ENCODE results near the gene WDFY4. TPM values are rescaled to one million over a fixed set of nuclear protein-coding genes. Genes with fewer than 3 reads are reported as not detected.

The WDFY4 gene
- total RNA-seq, 2 donors from 2014 or later = 1.5 to 4.6 TPM

DNA sequence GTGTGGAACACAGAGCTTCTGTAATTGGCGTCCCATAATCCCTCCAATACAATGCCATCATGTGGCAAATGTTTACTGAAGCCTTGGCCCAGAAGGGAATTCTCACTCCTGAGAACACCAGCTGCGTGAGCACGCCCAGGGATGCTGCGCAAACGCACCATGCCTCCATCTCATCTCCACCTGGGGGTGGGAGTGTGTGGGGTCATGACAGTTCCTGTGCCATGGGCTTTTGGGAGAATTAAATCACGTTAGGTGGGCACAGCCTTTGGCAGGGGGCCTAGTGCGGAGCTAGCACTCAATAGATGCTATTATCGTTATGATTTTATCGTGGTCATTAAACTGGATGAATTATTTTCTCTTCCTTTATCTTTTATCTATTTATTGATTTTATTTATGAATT lies 15.8 kb downstream of the WDFY4 start:
- DNase-seq (peak in 1 of 2 donors; percentile 21), ATAC-seq (peak; percentile 60)
- intact Hi-C loops (cut with DNase I, micrococcal nuclease) = no loop called here

DNA sequence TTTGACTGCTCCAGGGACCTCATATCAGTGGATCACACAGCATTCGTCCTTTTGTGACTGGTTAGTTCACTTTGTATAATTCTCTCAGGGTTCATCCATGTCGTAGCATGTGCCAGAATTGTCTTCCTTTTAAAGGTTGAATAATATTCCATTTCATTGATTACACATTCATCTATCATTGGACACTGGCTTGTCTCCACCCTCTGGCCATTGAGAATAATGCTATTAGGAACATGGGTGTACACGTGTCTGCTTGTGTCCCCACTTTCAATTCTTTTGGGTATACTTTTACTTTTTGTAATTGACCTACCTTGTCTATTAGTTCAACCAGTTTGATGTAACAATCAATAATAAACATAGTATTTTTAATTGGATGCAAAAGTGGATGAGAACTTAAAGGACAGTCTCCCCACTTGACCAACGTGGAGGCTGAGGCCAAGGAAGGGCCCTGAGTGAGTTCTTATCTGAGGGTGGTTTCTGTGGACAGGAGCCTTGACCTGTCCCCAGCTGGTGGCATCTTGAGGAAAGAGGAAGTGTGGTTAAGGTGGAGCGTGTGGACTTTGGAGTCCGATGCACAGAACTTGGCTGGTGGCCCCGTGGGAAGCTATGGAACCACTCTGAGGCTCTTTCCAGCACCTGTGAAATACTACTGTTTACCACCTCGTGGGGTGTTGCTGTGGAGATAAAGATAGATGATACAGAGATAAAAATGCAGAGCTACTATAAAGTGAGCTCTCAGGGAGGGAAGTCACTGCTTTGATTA lies 16.6 kb downstream of the WDFY4 start:
- intact Hi-C loops (cut with DNase I, micrococcal nuclease) = no loop called here
- DNase-seq = peak; percentile 72 to 76
- ATAC-seq = peak; percentile 97

GRCh38 chr10:48701941-48702340 lies 17.3 kb downstream of the WDFY4 start:
- DNase-seq (no peak), ATAC-seq (no peak)
- intact Hi-C loops (cut with DNase I, micrococcal nuclease) = no loop called here

DNA sequence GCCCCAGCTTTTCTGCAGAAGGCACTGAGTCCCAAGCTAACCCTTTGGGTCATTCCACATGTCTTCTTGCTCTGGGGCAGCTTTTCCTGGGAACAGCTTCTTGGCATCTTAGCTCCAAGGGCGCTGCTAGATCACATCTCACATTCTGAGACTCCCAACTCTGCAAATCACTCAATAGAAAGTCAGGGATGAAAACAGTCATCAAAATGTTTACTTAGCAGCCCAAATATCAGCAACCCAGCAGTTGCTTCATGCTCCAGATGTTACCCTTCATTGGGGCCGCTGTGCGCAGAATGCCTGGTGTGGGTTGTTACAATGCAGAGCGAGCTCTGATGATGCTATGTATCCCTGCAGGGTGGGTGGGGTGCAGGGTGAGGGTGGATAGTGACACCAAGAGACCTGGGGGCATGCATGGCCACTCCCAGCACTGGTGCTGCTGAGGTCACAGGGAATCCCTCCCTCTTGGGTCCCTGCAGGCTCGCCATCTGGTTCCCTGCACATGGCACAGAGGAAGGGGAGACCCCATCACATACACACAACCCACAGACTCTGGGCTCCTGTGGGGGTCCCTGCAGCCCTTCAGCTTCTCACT lies 19.0 kb downstream of the WDFY4 start:
- ATAC-seq (no peak), DNase-seq (no peak)
- intact Hi-C loops (cut with DNase I, micrococcal nuclease) = no loop called here

DNA sequence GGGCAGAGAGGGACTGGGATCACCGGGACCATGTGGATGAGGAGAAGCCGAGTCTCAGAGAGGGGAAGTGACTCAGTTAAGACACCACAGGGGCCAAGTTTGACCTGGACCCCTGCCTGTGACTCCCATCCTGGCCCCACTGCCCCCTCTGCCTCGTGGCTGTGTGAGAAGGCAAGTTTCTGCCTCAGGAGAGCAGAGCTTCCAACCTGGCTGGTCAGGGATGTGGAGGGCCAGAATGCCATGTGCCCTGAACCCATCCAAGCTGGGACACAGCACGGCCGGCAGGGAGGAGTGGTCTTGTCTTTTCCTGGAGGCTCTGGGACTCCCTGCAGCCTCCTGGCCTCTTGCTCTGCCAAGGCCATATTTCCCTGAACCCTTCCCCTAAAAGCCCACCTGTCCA lies 19.5 kb downstream of the WDFY4 start:
- DNase-seq (no peak), ATAC-seq (no peak)
- intact Hi-C loops (cut with DNase I, micrococcal nuclease) = no loop called here

DNA sequence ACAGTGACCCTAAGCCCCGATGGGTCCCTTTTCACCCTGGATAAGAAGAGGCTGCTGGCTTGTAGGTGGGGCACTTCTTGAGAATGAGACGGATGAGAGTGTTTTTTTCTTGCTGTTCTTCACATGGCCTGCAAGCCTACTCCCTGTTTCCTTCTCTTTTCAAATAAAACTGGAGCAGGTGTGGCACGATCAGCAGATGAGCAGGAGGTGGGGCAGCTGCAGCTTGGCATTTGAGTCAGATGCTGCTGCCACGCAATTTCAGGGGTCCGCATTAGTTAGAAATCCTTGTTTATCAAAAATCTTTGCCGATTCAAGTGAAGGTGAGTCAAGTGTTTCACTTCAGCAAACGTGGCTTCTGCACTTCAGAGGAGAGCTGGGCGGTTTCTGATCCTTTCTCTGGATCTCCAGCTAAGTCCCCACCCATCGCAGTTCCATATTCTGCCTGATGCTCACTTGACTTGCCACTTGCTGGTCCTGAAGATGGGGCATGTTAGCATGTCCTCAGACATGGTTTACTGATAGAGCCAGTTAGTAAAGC lies 20.8 kb downstream of the WDFY4 start:
- ATAC-seq (no peak), DNase-seq (no peak)
- intact Hi-C loops (cut with DNase I, micrococcal nuclease) = no loop called here

DNA sequence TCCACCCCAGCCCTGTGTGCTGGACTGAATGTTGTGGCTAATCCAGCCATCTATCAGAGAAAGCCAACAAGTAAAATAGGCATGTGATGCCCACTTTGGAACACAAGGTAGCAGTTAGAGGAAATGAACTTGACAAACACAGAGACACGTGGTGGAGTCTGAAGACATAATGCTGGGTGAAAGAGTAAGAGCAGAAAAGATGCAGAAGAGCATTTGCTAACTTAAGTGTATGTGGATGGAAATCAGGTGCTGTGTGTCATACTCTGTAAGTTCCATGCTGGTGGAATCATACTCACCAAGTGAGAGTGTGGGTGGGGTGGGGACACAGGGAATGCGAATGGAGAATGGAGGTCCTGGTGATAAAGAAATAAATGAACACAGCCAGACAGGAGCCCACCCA lies 22.8 kb downstream of the WDFY4 start:
- DNase-seq = no peak
- no peak for ATAC-seq
- intact Hi-C loops (cut with DNase I, micrococcal nuclease) = no loop called here

DNA sequence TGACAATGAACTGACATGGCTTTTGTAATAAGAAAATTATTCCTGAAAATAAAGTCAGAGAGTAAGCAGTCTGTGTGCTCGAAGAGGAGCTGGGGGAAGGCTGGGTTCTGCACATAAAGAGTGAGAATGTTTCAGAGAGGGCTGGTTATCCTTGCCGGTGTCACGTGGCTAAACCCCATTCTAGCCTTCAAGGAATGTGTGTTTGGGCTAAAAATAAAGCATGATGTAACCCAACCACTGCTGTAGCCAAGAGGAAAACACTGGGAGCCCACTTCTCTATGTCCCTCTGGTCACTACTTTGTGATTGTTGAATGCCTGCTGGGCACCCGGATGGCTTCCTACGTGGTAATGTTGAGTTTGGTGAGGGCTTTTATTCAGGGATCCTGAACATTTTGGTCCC lies 23.5 kb downstream of the WDFY4 start:
- ATAC-seq = no peak
- intact Hi-C loops (cut with DNase I, micrococcal nuclease) = no loop called here

DNA sequence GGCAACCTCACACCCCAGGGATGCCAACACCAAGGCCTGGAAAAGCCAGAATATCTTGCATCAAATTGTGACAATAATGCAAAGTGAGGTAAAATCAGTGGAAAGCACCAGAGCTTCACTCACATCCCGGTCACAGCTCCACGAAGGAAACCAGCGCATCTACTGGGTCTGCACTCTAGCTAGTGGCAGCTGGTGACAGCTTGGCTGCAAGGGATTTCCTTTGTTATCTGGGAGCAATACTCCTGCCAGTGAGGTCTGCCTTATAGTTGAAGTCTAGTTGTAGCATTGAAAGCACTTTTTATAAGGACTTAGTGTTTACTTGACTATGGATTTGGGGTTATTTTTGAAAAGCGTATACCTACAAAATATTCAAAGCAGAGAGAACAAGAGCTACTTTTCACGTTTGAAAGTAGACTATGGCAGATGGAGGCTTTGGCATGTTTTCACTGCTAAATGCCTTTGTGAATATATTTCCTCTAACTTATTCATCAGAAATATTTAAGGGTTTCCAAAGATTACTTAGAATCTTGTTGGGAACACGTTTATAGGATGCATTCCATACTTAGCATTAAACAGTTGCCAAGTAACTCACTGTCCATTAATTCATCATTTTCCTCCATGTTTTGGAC lies 26.1 kb downstream of the WDFY4 start:
- intact Hi-C loops (cut with DNase I, micrococcal nuclease) = no loop called here
- no peak for ATAC-seq
- DNase-seq = no peak

More for the DNA sequence above, 23.5 kb downstream of the WDFY4 start:
- no peak for DNase-seq

- DNase-seq (no peak), ATAC-seq (no peak)
- intact Hi-C loops (cut with DNase I, micrococcal nuclease) = no loop called here
Observed at GRCh38 chr10:48711830-48712229, 27.2 kb downstream of the WDFY4 start.

GRCh38 chr10:48714088-48714487 lies 29.4 kb downstream of the WDFY4 start:
- intact Hi-C loops (cut with DNase I, micrococcal nuclease) = no loop called here
- DNase-seq (no peak), ATAC-seq (no peak)

DNA sequence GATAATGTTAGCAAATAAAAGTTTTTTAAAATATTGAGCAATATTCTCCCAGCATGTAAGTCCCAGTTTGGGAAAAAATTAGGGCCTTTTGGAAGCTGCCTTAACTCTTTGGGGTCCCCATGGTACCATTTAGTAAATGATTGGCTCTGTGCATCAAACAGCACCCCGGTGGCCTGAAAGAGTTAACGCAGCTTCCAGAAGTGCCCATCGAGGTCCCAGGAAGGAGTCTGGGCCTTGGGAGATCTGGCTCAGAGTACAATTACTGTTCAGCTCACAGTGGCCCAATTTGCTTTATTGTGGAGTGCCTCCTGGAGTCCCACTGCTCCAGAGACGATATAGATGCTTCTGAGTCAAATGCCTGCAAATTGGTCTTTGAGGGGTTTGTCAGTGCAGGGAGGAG lies 31.7 kb downstream of the WDFY4 start:
- DNase-seq (no peak), ATAC-seq (no peak)
- intact Hi-C loops (cut with DNase I, micrococcal nuclease) = no loop called here

DNA sequence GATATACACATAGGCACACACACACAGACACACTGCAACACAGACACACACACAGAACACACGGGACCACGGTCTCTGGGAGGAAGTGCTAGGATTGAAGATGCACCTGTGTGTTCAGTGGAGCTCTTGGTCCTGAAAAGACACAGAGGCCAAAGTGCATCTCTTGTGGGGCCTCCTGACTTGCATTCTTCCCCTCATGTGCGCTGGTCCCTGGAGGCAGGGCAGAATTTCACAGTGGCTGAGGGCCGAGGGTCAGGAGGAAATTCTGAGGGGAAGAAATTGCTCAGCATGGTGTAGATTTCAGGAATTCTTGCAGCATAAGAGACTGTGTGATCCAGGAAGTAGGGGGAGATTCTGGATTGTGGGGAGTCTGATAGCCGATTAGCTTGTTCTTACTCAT lies 35.9 kb downstream of the WDFY4 start:
- intact Hi-C loops (cut with DNase I, micrococcal nuclease) = no loop called here
- ATAC-seq (no peak), DNase-seq (no peak)

DNA sequence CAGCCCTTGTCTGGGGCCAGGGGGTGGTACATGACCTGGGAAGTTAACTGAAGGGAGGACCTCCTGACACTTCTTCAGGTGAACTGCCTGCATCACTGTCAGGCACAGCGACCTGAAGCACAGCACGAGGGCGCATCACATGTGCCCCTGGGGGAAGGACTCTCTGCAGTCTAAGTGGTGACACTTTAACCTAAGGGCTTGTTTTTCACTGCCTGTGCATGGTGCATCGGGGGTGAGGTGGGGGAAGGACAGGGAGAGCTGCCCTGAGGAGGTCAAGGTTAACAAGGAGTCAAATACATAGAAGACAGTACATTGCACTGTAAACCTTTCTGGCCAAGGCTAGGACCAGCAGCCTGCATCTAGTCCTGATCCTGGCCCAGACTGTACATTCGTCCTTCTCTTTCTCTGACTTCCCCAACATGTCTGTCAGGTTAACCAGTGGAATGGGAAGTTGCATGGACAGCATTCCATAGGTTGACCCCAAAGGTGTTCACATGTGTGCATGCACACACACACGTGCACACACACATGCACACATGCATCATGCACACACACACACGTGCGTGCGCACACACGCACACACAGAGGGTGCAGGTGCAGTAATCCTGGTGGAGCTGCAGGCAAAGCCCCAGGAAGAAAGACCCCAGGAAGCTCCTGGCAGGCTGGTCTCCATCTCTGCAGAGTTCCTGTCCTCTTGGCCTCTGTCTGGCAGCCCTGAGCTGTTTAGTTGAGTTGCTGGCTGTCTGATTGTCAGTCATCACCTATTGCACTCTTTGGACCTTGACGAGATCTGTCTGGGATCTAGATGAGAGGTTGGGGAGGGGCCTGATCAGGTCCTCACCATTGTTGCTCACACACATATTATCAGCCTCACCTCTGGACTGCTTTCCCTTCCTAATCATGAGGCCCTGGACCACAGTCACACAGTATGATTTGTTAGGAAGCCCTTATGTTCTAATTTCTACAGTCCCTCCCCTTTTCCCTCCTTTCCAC lies 37.8 kb downstream of the WDFY4 start:
- DNase-seq = no peak
- intact Hi-C loops (cut with DNase I, micrococcal nuclease) = no loop called here
- no peak for ATAC-seq

- no peak for DNase-seq
- no peak for ATAC-seq
- intact Hi-C loops (cut with DNase I, micrococcal nuclease) = no loop called here
Observed at GRCh38 chr10:48724127-48724526, 39.5 kb downstream of the WDFY4 start.

GRCh38 chr10:48725708-48726107 lies 41.0 kb downstream of the WDFY4 start:
- ATAC-seq (no peak), DNase-seq (no peak)
- intact Hi-C loops (cut with DNase I, micrococcal nuclease) = no loop called here

GRCh38 chr10:48727866-48728265 lies 43.2 kb downstream of the WDFY4 start:
- intact Hi-C loops (cut with DNase I, micrococcal nuclease) = no loop called here
- ATAC-seq = no peak
- DNase-seq = no peak

DNA sequence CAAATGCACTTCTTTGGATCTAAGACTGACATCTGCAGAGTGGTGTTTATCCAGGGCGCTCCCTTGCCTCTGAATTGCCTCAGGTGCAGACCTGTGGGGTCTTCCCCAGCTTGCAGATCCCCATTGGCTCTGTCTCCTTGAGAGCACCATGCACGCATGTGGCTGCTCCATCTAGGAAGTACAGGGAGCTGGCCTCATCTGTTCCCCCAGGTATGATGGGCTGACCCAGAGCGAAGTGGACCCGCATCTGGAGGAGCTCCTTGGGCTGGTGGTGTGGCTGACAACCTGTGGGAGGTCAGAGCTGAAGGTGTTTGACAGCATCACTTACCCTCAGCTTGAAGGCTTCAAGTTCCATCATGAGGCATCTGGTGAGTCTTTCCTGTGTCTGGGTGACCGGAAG lies 44.5 kb downstream of the WDFY4 start:
- intact Hi-C loops (cut with DNase I, micrococcal nuclease) = no loop called here
- ATAC-seq (no peak), DNase-seq (no peak)

- DNase-seq = no peak
- intact Hi-C loops (cut with DNase I, micrococcal nuclease) = no loop called here
- ATAC-seq = no peak
Observed at GRCh38 chr10:48729941-48730457, 45.3 kb downstream of the WDFY4 start.

Data from left colon (tissue), 2 donors.